Measurements from ENCODE around the gene SLCO2A1.

DNA sequence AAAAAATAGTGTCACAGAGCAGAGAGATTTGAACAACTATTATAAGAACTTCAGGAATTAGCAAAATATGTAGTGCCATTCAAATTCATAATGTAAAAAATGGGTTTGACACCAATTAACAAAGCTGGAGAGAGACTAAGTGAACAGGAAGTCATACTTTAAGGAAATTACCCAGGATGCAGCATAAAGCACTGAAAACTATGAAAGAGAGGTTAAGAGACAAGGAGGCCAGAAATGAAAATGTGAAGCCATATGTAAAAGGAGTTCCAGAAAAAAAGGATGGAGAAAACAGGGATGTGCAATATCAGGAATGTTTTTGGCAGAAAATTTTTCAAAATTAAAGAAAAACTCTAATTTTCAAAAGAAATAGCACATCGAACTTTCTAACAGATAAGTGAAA lies 57.6 kb downstream of the SLCO2A1 start:
- TF ChIP-seq, protein P1, sequence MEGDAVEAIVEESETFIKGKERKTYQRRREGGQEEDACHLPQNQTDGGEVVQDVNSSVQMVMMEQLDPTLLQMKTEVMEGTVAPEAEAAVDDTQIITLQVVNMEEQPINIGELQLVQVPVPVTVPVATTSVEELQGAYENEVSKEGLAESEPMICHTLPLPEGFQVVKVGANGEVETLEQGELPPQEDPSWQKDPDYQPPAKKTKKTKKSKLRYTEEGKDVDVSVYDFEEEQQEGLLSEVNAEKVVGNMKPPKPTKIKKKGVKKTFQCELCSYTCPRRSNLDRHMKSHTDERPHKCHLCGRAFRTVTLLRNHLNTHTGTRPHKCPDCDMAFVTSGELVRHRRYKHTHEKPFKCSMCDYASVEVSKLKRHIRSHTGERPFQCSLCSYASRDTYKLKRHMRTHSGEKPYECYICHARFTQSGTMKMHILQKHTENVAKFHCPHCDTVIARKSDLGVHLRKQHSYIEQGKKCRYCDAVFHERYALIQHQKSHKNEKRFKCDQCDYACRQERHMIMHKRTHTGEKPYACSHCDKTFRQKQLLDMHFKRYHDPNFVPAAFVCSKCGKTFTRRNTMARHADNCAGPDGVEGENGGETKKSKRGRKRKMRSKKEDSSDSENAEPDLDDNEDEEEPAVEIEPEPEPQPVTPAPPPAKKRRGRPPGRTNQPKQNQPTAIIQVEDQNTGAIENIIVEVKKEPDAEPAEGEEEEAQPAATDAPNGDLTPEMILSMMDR (IDR thresholded peaks at IDR 0.05) = no peak
- no peak for TF ChIP-seq POLR2A (IDR thresholded peaks at IDR 0.05)

All from Peyer's patch (tissue), 4 donors.